Suppressor macrophage (primary cell): ENCODE data around the gene ACTG1.

ENCODE experiments used
- DNase-seq, 4 experiments: peaks; one replicate each; pipeline ENCODE4 v3.0.0-alpha.2; 2020 to 2022

Gene ACTG1

DNA sequence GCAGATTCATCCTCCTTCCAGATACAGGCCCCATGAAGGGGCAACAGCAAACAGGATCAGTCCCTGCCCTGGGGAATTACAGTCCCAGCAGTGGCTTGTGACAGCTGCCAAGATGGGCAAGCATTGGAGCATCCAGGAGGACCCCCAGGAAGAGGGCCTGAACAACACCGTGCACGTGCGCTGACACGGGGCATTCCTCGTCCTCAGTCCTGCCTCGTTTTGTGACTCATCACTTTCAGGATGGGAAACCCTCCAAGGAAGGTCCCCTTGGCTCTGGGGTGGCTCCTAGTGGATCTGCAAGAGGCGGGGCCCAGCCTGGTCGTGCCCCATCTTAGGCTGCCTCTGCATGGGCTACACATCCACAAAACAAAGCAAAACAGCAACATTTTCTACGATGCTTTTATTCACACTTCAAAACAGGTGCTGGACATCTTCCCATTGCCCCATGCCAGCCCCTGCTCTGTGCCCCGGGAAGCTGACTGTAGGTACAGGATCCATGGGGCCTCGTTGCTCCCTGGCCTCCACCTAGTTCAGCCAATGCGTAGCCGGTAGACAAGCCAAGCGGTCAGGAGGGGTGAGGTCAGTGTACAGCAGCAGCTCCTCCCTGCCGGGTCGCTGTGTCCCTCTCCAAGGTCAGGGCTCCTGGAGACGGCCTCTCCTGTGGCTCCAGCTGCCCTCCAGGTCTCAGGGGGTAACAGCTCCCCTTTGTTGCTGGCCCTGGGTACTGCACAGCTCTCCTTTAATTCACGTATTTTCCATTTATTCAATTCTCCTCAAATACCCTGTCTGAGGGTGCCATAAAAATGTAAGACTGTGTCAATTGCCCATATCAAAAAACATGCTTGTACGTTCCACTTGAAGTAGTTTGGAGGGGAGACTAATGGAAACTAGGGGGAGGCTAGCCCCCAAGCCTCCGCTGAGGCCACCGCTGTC is 32.2 kb downstream of the ACTG1 start:
- no peak for DNase-seq

DNA sequence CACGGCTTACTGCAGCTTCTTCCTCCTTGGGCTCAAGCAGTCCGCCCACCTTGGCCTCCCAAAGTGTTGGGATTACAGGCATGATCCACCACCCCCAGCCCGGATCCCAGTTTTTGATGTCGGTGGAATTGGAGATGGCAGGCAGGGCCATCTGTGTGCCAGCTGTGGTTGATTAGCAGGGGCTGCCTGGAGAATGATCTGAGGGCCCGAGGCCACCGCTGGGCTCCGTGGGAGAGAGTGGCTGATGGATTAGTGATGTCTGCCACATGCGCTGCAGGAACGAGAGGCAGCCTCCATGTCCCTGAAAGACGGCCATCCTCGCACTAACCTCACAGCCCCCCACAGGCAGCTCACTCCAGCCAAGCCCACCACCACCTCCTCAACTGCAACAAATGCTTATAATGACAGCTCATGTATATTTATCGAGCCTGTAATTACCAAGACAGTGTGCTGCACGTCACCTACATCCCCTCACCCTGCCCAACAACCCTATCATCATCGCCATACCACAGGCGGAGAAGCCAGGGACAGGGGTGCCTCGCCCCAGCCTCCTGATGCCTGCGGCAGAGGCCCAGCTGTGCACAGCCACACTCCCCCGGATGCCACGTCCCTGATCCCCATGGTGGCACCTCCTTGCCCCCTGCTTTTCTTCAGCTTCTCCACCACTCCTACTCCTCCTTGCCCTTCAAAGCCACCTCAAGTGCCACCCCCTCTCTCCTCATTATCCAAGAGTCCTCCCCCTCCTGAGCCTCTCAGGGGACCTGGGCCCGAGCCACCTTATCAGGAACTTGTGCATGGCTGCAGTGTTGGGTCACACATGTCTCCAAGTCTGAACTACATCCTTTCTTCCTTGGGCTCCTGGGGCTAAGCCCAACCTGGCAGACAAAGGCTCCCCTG is 33.2 kb downstream of the ACTG1 start:
- DNase-seq, result no peak

GRCh38 chr17:81478119-81478518 is 34.5 kb downstream of the ACTG1 start:
- no peak for DNase-seq

- no peak for DNase-seq
Measured at GRCh38 chr17:81477173-81477572, 35.4 kb downstream of the ACTG1 start.

GRCh38 chr17:81476635-81477034 is 36.0 kb downstream of the ACTG1 start:
- no peak for DNase-seq

GRCh38 chr17:81476097-81476496 is 36.5 kb downstream of the ACTG1 start:
- DNase-seq, result no peak

GRCh38 chr17:81474958-81475357 is 37.6 kb downstream of the ACTG1 start:
- no peak for DNase-seq

DNA sequence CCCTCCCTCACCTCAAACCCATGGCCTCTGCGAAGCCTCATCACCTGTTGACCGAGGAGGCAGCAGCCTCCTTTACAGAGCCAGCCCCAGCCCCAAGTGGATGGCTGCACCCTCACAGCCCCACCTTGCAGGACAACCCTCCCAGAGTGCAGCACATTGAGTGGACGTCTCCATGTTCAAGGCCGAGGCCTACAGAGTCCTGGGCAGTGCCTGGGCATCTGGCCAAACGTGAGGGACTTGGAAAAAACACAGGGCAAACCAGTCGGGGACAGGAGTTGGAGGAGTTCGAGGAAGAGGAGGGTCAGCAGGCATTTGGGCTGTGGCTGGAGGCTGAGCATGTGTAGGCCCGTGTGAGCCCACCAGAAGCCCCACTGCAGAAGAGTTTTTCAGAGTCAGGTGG is 39.6 kb downstream of the ACTG1 start:
- no peak for DNase-seq

- no peak for DNase-seq
Measured at GRCh38 chr17:81471818-81472456, 40.7 kb downstream of the ACTG1 start.

- DNase-seq, result no peak
Measured at GRCh38 chr17:81470944-81471817, 41.4 kb downstream of the ACTG1 start.

DNA sequence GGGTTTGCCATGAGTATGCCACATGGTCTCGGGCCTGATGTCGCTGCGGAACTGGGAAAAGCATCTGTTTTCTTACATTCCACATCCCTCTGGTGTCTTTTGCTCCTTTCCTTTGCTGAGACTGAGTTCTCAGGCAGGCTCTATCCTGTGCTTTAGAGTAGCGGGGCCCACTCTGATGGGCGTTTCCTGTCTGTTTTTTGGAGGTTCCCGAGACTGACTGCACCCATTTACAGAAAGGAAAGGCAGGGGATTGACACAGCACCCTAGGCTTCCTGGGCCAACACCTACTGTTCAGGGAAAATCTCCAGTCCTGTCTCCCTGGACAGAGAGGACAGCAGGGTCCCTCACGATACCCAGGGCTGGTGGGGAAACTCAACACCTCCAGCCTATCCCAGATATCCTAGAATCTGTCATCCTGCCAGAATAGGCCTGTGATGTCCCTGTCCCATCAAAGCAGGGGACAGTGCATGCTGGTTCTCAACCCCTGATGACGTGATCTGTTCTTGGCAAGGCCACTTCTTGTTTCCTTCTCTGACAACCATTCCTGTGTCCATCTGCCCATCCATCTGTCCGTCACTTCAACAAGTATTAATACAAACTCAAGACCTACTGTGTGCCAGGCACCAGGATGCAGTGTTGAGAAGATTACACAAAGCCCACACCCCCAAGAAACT is 42.2 kb downstream of the ACTG1 start:
- no peak for DNase-seq

- DNase-seq, result no peak
Measured at GRCh38 chr17:81469266-81469665, 43.3 kb downstream of the ACTG1 start.

DNA sequence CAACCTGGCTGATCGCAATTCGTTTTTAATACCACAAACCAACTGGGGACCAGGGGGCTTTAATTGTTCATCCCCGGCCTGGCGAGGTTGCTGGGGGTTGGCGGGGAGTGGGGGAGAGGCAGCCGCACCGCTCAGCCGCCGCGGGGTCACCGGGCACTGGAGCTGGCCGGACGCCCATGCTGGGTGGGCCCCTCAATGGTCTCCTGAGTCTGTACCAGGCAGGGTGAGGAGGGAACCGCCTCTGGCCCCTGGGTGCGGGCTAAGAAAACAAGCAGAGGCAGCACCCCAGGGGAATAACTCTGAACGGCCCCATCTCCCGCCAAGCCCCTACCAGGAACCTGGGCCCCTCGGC is 43.9 kb downstream of the ACTG1 start:
- no peak for DNase-seq

DNA sequence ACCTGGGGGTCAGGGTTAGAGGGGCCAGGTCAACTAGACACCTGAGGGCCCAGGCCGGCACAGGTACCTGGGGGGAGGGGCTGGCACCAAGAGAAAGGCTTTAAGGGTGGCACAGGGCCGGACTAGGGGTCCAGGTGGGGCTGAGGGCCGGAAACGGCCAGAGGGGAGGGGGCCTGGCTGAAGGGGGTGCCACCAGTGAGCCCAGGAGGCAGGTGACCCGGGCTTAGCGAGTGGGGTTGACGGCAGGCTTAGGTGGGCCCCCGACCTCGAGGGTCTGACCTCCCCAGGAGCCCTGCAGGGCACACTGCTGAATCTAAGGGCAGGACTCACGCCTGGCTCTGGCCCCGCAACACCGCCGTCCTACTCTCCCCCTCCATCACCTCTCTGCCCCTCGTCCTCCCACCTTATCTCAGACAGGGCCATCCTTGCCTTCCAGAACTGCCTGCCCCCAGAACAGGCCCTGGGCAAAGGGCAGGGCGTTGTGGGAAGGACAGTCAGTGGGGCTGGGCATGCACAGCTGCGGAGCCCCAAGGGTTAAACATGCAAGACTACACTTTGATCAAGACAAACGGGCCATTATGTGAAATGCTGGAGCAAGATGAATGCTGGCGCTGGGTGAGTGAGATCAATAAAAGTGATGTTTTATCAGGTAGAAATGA is 44.4 kb downstream of the ACTG1 start:
- no peak for DNase-seq

GRCh38 chr17:81466564-81467472 is 45.8 kb downstream of the ACTG1 start:
- no peak for DNase-seq

GRCh38 chr17:81465910-81466309 is 46.7 kb downstream of the ACTG1 start:
- no peak for DNase-seq

- no peak for DNase-seq
Measured at GRCh38 chr17:81464586-81464985, 48.0 kb downstream of the ACTG1 start.

GRCh38 chr17:81463506-81463905 is 49.1 kb downstream of the ACTG1 start:
- no peak for DNase-seq

DNA sequence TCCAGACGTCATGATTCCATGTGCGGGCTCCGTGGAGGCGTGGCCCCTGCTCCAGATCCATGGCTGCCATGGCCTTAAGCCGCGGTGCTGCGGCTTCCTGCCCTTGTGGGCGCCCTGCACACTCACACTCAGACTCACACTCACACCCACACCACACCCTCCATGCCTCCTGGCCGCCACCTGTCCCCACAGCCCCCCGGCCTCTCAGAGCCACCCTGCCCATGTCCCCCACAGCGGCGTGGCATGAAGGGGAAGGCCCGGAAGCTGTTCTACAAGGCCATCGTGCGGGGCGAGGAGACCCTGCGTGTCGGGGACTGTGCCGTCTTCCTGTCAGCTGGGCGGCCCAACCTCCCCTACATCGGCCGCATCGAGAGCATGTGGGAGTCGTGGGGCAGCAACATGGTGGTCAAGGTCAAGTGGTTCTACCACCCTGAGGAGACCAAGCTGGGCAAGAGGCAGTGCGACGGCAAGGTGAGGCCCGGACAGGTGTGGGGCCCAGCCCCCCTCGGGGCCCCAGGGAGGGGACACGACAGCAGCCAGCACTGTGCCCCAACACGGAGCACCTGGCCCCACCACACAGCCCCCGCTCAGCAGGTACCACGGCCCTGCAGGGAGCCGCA is 50.0 kb downstream of the ACTG1 start:
- no peak for DNase-seq
